HG03025 (cell line): Measurements from ENCODE around the gene ADH5.
"Not testable (repeated sequence)": the region's sequence is repeated elsewhere in the genome, so short reads cannot be mapped to it uniquely, and the experiment has no call there.

Source experiments
- ATAC-seq: cut with Tn5 transposase; IDR thresholded peaks from one replicate; pipeline ENCODE4 v1.9.1; 2021; ENCODE audit warnings: mild to moderate bottlenecking, moderate library complexity; ENCODE audit not compliant: unreplicated experiment, low FRiP score

The ADH5 gene

DNA sequence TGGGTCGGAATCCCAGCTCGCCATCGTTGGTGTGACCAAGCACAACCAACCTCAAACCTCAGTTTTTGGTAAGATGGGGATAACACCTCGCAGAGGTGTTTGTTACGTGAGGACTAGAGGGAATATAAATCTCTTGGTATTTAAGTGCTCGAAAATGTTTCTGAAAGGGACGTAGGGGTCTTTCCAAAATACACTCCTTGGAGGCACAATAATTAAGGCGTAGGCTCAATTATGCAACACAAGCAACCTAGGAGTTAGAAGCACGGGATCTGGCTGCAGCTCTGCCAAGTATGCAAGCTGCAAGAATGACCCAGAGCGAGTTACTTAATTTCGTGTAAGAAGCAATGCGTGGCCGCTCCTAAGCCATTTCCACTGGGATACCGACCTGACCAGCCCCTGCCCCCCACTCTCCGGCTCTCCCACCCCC, 552 bp downstream of the ADH5 start:
- peak; percentile 19 for ATAC-seq

DNA sequence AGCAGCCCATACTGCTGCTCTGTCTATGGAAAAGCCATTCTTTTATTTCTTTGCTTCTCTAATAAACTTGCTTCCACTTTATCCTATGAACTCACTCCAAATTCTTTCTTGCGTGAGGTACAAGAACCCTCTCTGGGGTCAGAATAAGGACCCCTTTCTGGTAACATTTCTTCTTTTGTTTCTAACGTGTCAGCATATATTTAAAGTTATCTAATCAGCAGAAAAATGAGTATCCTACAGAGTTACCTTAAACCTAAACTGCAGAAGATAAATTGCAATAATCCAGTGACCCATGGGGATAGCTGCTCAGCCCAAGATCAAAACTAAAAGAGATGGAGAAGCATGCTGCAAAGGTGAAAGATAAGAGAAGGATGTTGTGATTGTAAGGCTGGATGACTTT, 4.0 kb downstream of the ADH5 start:
- no peak for ATAC-seq

DNA sequence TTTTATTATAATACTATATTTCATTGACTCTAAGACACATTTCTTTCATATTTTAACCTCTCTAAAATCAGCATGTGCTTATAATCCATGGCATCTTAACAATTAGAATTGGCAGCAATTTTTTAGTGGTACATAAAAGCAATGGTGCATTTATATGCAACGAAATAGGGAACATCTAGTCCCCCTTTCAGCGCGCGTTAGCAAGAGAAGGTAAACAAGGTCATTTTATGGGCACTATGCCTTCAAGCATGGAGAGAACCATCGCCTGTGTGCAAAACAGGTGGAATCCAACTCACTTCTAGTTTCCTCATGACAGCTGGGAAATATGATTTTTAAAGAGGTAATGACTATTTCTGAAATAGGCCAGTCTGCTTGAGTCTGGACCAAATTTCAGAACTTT, 6.4 kb downstream of the ADH5 start:
- ATAC-seq = no peak

GRCh38 chr4:99080869-99081268, 7.7 kb downstream of the ADH5 start:
- not testable (repeated sequence) for ATAC-seq

GRCh38 chr4:99079625-99080295, 8.8 kb downstream of the ADH5 start:
- no peak for ATAC-seq

DNA sequence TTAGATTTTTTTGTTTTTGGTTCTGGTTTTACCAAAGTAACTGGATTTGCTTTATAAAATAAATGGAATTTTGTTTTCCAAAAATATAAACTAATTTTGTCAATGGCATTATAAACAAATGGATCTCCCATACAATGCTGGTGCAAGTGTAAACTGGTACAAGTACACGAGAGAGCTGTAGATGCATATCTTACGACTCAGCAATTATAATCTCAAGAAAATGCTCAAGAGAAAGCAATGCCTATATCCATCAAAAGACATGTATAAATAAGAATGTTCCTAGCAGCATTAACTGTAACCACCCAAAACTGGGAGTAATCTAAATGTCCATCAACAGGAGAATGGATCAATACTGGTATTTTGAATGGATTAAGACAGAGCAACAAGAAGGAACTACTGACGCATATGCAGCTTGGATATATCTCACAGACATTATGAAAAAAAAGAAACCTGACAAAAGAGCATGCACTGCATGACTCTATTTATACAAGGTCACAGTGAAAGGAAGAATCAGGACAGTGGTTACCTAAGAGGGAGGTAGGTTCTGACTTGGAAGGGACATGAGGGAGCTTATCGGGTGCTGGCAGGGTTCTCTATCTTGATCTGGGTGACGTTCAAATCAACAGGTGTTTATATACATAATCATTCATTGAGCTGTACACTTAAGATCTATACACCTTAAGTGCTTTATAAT, 9.5 kb downstream of the ADH5 start:
- no peak for ATAC-seq

DNA sequence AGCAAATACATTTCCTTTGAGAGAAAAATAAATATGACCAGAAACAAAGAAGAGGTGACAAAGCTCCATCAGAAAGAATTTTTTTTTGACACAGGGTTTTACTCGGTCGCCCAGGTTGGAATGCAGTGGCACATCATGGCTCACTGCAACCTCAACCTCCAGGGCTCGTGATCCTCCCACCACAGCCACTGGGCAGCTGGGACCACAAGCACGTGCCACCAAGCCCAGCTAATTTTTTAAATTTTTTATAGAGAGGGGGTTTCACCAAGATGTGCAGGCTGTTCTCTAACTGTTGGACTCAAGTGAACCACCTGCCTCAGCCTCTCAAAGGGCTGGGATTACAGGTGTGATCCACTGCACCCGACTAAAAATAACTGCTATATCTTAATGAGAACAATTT, 10.3 kb downstream of the ADH5 start:
- ATAC-seq = no peak

DNA sequence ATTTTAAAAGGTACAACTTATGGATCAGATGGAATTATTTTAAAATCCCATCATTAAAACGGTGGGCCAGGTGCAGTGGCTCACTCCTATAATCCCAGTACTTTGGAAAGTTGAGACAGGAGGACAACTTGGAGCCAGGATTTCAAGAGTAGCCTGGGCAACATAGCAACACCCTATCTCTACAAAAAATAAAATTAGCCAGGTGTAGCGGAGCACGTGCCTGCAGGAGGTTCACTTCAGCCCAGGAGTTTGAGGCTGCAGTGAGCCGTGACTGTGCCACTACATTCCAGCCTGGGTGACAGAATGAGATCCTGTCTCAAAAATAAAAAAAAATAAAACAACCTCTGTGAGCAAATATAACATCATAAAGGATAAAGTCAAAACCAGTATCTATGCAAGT, 11.4 kb downstream of the ADH5 start:
- no peak for ATAC-seq

- no peak for ATAC-seq
These were observed 12.2 kb downstream of the ADH5 start for GRCh38 chr4:99076292-99076976.

GRCh38 chr4:99074816-99075215, 13.8 kb downstream of the ADH5 start:
- ATAC-seq = no peak

- no peak for ATAC-seq
These were observed 17.4 kb downstream of the ADH5 start for GRCh38 chr4:99071159-99071558.

DNA sequence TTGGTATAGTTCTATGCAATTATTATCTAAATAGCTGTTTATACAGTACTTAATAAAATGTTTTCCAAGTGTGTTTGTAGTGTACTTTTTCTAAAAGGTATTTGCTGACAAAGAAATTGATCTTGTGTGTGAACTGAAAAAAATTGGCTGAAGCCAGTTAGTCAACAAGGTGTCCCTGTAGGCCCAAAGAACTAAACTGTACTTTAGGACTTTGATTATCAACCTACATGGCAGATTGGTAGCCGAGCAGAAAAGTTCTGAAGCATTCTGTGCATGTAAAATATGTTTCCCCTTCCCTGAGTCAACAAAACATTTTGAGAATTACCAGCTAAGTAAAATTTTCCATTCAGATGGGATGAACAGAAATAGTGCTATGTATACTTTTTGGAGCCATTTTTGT, 21.0 kb downstream of the ADH5 start:
- no peak for ATAC-seq

DNA sequence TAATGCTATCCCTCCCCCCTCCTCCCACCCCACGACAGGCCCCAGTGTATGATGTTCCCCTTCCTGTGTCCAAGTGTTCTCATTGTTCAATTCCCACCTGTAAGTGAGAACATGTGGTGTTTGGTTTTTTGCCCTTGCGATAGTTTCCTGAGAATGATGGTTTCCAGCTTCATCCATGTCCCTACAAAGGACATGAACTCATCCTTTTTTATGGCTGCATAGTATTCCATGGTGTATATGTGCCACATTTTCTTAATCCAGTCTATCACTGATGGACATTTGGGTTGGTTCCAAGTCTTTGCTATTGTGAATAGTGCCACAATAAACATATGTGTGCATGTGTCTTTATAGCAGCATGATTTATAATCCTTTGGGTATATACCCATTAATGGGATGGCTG, 23.1 kb downstream of the ADH5 start:
- not testable (repeated sequence) for ATAC-seq

- ATAC-seq = no peak
These were observed 26.5 kb downstream of the ADH5 start for GRCh38 chr4:99062120-99062519.

DNA sequence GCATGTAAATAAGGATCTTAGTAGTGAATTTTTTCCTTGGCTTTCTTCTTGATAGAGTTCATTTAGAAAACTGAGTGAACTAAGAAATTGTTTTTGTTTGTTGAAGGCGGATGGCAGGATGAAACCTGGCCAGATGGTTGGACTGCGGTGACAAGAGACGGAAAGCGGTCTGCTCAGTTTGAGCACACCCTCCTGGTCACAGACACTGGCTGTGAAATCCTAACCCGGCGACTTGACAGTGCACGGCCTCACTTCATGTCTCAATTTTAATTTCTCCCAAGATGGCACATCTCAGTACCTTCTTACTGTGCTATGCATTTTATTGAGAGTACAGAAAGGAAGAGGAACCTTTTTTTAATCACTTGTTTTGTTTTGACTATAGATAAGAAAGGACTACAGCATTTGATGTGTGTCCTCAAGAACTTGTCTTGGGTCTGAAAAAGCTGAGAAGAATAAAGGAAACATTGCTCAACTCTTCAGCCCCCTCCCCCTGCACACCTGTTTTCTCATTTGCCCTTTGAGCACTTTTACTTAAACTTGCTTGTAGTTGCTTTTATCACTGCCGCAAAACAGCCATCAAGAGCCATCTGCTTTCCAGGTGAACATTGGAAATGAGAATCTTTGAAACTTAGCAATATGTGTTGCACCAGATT, 27.4 kb downstream of the ADH5 start:
- ATAC-seq = no peak

- no peak for ATAC-seq
These were observed 29.0 kb downstream of the ADH5 start for GRCh38 chr4:99059550-99059949.

DNA sequence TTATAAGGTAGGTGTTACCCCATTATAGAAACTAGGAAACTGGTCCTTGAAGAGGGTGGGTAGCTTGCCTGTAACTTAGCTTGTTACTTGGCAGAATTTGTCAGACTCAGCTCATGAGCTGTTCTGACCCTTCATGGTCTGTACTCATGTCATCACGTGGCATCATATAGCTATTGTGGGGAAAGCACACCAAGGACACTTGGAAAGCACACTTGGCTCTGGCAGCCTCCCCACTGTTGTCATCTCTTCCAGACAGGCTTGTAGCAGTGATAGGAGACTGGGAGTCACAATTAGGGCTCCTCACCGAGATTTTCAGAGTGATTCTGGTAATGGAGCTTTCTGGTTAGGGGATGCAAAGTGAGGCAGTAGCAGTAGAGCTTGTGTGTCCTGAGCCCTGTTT, 30.4 kb downstream of the ADH5 start:
- no peak for ATAC-seq

GRCh38 chr4:99054428-99054994, 34.1 kb downstream of the ADH5 start:
- ATAC-seq = peak; percentile 46

DNA sequence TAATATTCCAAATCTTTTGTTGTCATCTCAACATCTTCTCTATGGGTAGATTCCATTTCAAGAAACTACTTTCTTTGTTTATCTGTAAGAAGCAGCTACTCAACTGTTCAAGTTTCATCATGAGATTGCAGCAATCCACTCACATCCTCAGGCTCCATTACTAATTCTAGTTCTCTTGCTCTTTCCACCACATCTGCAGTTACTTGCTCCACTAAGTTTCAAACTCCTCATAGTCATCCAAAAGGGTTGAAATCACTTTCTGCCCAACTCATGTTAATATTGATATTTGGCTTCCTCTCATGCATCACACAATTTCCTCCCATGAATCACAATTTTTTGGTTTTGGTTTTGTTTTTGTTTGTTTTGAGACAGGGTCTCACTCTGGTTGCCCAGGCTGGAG, 35.7 kb downstream of the ADH5 start:
- ATAC-seq = no peak

DNA sequence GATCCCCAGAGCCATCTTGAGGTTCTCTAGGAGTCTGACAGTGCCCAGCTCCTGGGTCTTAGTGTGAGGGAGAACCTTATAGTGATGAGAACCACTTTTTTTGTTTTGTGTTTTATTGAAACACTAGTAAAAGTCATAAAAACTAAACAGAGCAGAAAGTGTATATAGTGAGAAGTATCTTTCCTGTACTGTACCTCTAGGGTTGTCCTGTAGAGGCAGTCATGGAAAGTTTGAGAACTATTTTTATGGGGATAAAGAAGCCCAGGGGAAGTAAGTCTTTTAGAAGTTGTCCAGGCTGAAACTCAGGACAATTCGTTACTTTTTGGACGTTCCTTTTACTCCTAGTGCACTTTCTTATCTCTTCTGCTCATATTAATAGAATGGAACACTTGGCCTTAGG, 40.9 kb downstream of the ADH5 start:
- no peak for ATAC-seq

DNA sequence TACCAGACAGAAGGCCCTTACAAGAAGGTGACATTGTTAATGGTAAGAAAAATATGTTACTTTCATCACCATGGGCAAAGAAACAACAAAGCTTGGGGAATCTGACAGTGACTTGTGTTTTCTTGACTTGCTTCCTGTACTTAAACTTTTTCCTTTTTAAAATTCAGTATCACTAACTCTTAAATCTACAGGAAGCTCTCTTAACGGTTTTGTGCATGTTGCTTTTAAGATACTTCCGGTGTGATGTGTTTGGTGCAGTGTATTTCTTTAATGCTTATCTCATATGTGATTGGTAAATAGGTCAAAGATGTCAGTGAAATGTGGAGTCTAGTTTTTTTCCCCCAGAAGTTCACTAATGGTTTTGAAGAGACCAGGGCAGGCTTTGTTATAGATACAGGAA, 45.2 kb downstream of the ADH5 start:
- no peak for ATAC-seq
